Fibroblast of the aortic adventitia (primary cell): ENCODE measurements around the gene SLC9A6. TPM values are rescaled to one million over a fixed set of nuclear protein-coding genes. Genes with fewer than 3 reads are reported as not detected.

Source experiments
- DNase-seq: peaks from one replicate; pipeline ENCODE4 v3.0.0-alpha.2; 2010; ENCODE audit warnings: low read depth
- H3K4me3 ChIP-seq: 2 replicates; pipeline ENCODE4 v1.5.1; 2011; ENCODE audit warnings: low read depth, mild to moderate bottlenecking, control low read depth, low read length, moderate library complexity
- CTCF ChIP-seq: IDR thresholded peaks from 2 replicates; pipeline ENCODE4 v1.5.1; 2011; ENCODE audit warnings: mild to moderate bottlenecking, low read length, control low read depth, inconsistent platforms; ENCODE audit not compliant: insufficient read depth
- total RNA-seq: library from RNA; depleted of rRNA; stranded (reverse); fragments of >200 nt; gene quantifications from 2 replicates; pipeline ENCODE4 v1.2.3, GENCODE V29; 2012; ENCODE audit warnings: low replicate concordance

Gene SLC9A6
- total RNA-seq, 1 donor = 26.3 TPM

DNA sequence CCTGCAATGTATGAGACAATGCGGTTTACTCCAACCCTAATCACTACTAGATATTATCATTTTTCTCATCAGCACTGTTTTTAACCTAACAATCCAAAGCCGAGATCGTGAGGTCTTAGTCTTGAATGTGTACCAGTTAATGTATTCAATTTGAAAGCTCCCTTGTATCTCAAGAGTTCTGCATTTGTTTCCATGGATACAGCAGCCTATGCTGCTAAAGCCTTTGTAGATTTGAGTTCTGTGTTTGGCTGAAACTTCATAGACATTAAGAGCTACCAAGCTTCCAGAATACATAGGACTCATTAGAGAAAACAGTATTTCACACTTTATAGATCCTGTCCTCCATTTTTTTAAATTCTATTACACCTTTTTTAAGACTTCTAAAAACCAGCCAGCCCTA lies 39.9 kb downstream of the SLC9A6 start:
- H3K4me3 ChIP-seq = no peak overlapping the region
- no peak for DNase-seq
- TF ChIP-seq CTCF = no peak

DNA sequence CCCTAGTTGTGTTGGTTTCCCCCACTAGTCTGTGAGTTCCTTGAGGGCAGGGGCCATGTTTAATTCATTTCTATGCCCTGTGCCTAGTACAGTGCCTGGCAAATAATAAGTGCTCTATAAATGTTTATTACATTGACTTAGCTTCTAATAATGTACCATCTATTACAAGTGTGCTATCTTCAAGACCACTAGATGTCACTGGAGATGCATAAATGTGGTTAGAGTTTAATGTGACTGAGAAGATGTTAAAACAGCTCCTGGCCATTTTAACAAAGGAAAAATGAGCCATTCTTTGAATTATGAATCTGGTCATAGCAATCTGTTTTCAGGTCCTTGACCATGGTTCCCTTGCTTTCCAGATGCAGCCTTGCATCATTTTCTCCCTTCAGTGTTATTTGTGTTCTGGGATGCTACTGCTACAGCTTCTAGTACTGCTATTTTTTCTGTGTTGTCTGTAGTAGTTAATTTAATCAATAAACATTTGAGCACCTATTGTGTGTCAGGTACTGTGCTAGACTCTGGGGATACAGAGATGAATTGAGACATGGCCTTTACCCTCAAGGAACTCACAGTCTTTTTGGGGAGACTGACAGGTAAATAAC lies 43.2 kb downstream of the SLC9A6 start:
- peak; percentile 82 for DNase-seq
- H3K4me3 ChIP-seq = no peak overlapping the region
- TF ChIP-seq CTCF = peak; percentile 66

DNA sequence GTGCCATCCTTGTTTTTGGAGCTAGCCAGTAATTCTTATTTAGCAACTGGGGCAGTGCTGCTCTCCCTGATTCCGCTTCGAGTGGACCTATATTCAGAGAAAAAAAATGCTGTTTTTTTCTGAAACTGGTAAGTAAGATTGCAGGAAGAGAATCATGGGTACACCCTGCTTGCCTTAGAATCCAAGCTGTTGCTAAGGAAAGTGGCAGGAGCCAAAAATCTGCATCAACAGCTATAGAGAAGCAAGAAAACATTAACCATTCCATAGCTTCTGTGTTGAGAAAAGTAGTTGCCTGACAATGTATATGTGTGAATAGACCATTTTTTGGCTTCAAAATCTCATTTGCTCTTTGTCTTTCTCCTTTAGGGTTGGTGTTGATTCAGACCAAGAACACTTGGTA lies 44.5 kb downstream of the SLC9A6 start:
- H3K4me3 ChIP-seq = no peak overlapping the region
- no peak for TF ChIP-seq CTCF
- no peak for DNase-seq

GRCh38 chrX:136030303-136031191 lies 45.3 kb downstream of the SLC9A6 start:
- no peak overlapping the region for H3K4me3 ChIP-seq
- peak; percentile 84 for DNase-seq
- no peak for TF ChIP-seq CTCF

DNA sequence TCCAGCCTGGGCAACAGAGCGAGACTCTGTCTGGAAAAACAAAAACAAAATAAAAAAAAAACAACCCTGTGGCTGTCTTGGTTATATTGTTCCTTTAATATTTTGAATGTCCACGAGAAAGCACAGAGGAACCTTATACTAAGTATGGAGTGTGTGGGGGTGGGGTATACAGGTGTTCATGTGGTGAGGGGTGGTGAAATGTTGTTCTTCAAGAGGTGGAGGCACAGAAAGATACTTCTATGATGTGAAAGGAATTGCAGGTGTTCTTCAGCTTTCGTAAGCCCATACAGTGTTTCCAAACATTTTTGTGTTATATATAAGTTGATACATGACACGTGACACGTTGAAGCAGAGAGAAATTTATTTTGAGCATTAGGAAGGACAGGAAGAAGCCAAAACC lies 46.4 kb downstream of the SLC9A6 start:
- no peak for TF ChIP-seq CTCF
- DNase-seq = no peak
- H3K4me3 ChIP-seq = no peak overlapping the region

DNA sequence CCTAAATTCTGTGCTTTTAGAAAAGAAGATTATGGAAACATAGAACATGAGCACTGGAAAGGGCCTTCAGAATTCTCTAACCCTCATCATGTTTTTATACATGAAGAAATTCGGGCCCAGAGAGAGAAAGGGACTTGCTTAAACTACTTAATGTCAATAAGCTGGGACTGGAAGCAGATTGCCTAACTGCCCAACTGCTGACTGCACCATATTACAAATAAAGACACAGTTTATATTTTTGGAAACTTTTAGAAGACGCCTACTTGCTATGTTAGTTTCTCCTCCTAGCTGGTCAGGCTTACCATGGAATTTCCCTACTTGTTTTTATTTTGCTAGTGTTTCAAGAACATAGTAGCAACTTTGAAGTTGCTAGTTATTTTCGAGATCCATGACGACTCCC lies 47.1 kb downstream of the SLC9A6 start:
- TF ChIP-seq CTCF = no peak
- H3K4me3 ChIP-seq = no peak overlapping the region
- DNase-seq = no peak
